C4-2B (cell line): Measurements from ENCODE around the gene CYP1A1.
"Not testable (repeated sequence)": the region's sequence is repeated elsewhere in the genome, so short reads cannot be mapped to it uniquely, and the experiment has no call there.

Experiments used
- H3K27ac ChIP-seq: fragments of 450-650 bp; 2 replicates; pipeline ENCODE4 v1.5.1; 2017
- ZFX ChIP-seq: fragments of 450-650 bp; IDR thresholded peaks from 2 replicates; pipeline ENCODE4 v1.6.1; 2017
- TF ChIP-seq, protein P1 (sequence below): fragments of 450-650 bp; conservative IDR thresholded peaks from 2 replicates; pipeline ENCODE4 v1.5.1; 2017; ENCODE audit warnings: mild to moderate bottlenecking

CYP1A1 gene

DNA sequence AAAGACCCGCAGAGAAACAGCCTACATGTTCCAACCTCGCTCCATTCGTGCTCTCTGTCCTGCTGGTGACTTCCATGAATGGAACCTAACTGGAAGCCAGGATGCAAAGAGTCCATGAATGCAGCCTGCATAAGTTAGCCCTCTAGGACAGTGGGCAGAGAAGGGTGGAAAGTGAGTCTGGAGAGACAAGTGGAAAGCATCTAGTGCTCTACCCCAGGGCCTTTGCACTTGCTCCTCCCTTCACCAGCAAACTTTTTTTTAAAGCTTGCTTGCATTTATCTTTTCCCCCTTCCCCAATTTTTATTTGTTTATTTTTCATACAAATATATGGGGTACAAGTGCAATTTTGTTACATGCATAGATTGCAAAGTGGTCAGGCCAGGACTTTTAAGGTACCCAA lies 7.9 kb upstream of the CYP1A1 start:
- no peak for TF ChIP-seq ZFX
- TF ChIP-seq, protein P1, sequence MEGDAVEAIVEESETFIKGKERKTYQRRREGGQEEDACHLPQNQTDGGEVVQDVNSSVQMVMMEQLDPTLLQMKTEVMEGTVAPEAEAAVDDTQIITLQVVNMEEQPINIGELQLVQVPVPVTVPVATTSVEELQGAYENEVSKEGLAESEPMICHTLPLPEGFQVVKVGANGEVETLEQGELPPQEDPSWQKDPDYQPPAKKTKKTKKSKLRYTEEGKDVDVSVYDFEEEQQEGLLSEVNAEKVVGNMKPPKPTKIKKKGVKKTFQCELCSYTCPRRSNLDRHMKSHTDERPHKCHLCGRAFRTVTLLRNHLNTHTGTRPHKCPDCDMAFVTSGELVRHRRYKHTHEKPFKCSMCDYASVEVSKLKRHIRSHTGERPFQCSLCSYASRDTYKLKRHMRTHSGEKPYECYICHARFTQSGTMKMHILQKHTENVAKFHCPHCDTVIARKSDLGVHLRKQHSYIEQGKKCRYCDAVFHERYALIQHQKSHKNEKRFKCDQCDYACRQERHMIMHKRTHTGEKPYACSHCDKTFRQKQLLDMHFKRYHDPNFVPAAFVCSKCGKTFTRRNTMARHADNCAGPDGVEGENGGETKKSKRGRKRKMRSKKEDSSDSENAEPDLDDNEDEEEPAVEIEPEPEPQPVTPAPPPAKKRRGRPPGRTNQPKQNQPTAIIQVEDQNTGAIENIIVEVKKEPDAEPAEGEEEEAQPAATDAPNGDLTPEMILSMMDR = no peak
- no peak overlapping the region for H3K27ac ChIP-seq

DNA sequence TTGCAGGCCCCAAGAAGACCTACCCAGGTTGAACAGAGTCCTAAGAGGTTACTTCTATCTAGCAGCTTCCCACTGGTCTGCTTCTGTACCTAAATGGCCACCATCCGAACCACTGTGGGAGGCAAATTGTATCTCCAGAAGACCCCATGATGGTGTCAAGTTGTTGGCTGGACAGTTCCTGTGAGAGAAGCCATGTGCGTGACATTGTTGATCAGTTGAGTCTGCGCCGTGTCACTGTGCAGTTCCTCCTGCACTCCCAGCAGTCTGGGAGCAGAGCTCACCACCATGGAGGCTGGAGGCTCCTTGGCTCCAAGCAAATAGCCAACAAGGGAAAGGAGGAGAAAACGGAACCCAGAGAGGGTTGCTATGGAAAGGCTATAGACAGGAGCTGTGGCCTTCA lies 7.5 kb upstream of the CYP1A1 start:
- H3K27ac ChIP-seq = no peak overlapping the region
- no peak for TF ChIP-seq ZFX
- TF ChIP-seq, protein P1 = no peak

DNA sequence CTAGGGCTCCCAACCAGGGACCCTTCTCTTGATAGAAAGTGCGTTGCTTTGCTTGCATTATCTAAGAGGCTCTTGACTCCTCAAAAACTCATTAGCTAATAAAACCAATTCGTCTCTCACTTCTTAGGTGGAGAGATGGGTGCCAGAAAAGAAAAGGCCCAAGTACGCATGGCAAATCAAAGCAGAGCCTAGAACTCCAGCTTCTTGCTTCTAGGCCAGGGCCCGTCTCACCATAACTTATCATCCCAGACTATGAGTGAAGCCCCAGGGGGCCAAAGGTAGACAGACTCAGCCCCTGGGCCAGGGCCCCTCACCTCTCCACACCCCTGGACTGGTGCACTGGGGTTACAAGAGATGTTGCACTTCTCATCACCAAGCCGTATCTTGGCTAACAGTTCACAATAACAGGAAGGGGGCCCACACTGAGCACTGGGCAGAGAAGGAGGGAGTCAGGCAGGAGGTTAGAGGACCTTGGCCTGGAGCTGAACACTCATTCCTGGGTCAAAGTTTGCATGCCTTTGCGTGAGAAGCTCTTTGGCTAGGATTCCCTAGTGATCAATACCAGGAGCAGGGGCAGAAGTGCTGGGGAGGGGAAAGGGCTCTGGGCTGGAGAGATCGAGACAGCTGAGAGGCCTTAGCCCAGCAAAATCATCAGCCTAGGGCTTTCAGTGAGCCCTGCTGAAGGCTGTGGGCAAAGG lies 5.4 kb upstream of the CYP1A1 start:
- no peak for TF ChIP-seq ZFX
- TF ChIP-seq, protein P1 = no peak

DNA sequence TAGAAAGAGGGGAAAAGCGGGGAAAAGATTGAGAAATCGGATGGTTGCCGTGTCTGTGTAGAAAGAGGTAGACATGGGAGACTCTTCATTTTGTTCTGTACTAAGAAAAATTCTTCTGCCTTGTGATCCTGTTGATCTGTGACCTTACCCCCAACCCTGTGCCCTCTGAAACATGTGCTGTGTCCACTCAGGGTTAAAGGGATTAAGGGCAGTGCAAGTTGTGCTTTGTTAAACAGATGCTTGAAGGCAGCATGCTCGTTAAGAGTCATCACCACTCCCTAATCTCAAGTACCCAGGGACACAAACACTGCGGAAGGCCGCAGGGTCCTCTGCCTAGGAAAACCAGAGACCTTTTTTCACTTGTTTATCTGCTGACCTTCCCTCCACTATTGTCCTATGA lies 4.0 kb upstream of the CYP1A1 start:
- not testable (repeated sequence) for H3K27ac ChIP-seq

More for the DNA sequence above, 5.4 kb upstream of the CYP1A1 start:
- no peak overlapping the region for H3K27ac ChIP-seq

DNA sequence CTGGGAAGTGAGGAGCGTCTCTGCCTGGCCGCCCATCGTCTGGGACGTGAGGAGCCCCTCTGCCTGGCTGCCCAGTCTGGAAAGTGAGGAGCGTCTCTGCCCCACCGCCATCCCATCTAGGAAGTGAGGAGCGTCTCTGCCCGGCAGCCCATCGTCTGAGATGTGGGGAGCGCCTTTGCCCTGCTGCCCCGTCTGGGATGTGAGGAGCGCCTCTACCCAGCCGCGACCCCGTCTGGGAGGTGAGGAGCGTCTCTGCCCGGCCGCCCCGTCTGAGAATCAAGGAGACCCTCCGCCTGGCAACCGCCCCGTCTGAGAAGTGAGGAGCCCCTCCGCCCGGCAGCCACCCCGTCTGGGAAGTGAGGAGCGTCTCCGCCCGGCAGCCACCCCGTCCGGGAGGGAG lies 3.4 kb upstream of the CYP1A1 start:
- not testable (repeated sequence) for H3K27ac ChIP-seq

DNA sequence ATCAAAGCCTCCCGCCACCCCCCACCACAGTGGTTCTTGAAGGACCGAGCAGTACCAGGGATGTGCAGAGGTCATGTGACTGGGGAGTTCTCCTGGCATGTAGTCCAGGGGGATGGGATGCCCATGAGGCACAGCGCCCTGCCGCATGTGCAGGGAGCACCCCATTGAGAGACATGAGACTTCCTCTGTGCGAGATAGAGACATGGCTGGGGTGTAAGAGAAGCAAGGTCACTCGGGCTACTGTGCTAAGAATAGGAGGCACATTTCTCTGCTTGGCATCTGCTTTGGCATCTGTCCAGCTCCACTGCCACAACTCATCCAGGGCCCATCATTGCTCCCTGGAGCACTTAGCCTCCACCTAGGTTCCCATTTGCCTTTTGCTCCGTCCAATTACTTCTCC lies 2.4 kb upstream of the CYP1A1 start:
- no peak overlapping the region for H3K27ac ChIP-seq
- TF ChIP-seq ZFX = no peak
- TF ChIP-seq, protein P1 = no peak

DNA sequence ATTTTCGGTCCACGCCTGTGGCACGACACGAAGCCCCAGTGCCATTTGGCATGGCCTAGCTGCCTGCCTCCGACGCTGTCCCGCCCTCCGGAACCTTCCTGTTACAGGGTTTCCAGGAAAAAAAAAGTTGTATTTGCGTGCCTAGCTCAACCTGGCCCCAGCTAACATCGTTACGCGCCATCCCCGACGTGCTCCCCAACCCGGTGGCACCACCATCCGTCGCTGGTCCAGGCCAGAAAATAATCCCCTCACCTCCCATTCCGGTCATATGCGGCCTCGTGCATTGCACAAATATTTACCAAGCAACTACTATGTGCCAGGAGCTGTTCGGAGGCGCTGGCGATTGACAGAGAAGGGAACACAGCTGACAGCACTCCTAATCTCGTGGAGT lies 1.4 kb upstream of the CYP1A1 start:
- H3K27ac ChIP-seq = no peak overlapping the region
- TF ChIP-seq, protein P1 = no peak
- TF ChIP-seq ZFX = no peak

DNA sequence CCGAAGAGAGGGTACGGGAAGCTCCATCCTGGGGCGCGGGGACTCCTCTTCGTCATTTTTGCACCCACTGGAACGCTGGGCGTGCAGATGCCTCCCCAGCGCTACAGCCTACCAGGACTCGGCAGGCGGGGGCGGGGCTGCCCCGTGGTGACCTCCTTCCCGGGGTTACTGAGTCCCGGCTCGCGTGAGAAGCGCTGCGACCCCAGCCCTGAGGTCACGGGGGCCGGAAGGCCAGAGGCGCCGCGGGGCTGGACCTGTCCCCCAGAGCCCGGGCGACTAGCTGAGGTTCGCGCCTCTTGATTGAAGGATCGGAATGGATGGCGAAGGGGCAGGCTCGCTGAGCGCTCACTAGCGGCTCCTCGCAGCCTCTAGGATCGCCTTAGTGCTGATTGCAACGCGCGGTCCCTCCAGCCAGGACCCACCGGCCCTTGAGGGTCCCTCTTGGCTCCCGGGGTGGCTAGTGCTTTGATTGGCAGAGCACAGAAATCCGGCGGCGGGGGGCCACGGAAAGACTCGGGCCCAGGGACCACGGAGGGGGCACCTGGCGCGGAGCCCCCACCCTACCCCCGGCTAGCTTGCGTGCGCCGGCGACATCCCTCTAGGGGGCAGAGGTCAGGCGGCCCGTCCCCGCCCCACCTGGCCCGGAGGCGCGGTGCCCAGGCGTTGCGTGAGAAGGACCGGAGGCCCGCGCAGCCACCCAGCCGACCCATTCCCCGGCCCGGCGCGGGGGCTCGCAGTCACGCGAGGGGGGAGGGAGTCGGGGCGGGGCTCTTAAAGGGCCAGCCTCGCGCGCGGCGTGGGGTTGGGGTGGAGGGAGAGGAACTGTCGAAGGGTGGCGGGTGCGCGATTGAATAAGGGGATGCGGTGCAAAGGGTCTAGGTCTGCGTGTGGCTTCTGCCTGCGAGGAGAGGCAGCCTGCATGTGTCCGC lies 781 bp upstream of the CYP1A1 start:
- no peak for TF ChIP-seq ZFX
- TF ChIP-seq, protein P1 = no peak
- H3K27ac ChIP-seq = peak overlapping the region; percentile 52
